GM19468 (cell line): ENCODE results near the gene VPS13D.

ENCODE experiments used
- ATAC-seq: cut with Tn5 transposase; IDR thresholded peaks from one replicate; pipeline ENCODE4 v1.9.1; 2021; ENCODE audit warnings: mild to moderate bottlenecking, moderate library complexity, moderate number of reproducible peaks; ENCODE audit not compliant: unreplicated experiment; ENCODE audit errors: extremely low read depth

The VPS13D gene

DNA sequence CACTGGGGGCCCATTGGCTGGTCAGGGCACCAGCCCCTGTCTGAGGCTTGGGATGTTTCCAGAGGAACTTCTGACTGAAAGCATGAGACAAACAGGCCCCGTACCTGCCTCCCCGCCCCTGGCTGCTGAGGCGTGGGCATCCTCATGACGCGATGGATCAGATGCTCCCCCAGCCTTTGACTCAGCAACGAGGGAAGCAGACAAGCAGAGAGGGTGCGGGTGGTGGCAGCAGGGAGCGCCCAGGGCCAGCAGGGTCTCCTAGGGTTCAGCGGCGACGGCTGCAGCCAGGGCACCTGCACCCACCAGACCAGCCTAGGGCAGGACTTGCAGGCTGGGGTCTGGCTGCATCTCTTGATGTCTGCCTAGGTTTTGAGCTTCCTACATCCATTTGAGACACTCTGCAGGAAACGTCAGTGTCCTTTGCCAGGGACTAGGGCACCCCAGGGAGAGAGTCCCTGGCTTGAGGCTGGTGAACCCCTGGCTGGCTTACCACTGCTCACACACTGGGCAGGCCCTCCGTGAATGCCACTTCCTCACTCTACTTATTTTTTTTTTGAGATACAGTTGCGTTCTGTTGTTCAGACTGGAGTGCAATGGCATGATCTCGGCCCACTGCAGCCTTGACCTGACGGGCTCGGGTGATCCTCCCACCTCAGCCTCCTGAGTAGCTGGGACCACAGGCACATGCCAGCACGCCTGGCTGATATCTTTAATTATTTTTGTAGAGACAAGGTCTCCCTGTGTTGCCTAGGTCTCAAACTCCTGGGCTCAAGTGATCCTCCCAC is 324.9 kb downstream of the VPS13D start:
- ATAC-seq: no peak

GRCh38 chr1:12555411-12556367 is 325.9 kb downstream of the VPS13D start:
- ATAC-seq: no peak

DNA sequence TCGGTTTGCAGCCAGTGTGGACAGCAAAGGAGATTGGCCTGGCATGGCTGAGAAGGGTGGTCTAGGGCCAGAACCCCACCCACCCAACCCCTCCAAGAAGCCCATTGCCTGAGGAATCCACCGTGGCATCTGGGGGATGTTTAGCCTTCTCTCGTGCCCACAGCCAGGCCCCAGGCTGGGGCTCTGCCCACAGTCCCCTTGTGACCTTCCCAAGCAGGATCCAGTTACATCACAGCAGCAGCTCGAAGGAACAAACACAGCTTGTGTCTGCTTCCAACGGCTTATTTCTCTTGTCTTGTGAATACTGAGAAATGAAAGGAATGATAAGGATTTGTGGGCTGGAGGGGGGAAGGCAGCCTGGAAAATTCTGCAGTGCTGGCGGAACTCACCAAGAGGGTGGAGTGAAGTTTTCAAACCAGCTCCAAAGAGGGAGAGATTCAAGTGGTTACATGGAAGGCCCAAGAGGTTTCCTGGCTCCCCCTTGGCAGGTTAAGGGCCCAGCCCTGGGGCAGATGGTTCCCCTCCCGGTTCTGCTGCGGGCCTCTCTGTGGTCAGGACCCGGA is 326.6 kb downstream of the VPS13D start:
- ATAC-seq: no peak

DNA sequence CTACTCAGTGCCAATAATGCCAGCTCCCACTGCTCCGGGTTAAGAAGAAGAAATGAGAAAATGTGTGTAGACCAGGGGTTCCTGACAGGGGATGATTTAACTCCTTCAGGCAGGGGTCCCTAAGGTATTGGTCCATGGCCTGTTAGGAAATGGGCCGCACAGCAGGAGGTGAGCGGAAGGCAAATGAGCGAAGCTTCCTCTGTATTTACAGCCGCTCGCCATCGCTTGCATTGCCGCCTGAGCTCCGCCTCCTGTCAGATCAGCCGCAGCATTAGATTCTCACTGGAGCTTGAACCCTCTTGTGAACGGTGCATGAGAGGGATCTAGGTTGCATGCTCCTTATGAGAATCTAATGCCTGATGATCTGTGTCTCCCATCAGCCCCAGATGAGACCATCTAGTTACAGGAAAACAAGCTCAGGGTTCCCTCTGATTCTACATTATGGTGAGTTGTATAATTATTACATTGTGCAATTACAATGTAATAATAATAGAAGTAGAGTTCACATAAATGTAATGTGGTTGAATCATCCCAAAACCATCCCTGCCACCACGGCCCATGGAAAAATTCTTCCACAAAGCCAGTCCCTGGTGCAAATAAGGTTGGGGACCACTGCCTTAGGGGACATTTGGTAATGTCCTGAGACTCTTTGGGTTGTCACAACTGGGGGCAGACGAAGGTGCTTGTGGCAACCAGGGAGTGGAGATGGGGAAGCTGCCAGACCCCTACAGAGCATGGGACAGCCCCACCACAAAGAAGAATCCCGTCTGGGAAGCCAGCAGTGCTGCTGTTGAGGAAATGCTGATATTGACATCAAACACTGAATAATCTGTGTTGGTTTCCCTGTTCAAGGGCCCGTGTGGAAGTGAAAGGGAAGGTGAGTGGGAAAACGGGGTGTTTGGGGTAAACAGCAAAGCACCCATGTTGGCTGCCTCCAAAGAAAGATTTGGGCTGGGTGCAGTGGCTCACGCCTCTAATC is 327.4 kb downstream of the VPS13D start:
- ATAC-seq: no peak

GRCh38 chr1:12561121-12561520 is 331.3 kb downstream of the VPS13D start:
- no peak for ATAC-seq
